Skeletal muscle satellite cell (primary cell): ENCODE data around the gene SUN1.

Source experiments
- H3K27me3 ChIP-seq: 2 replicates; pipeline ENCODE4 v1.7.0; 2013; ENCODE audit warnings: low read length; ENCODE audit not compliant: control insufficient read depth, insufficient read depth
- H3K36me3 ChIP-seq: 2 replicates; pipeline ENCODE4 v1.7.0; 2013; ENCODE audit warnings: mild to moderate bottlenecking, control low read depth, low read length; ENCODE audit not compliant: insufficient read depth
- H3K4me1 ChIP-seq: 2 replicates; pipeline ENCODE4 v1.7.0; 2013; ENCODE audit warnings: low read length; ENCODE audit not compliant: control insufficient read depth, insufficient read depth
- H3K4me2 ChIP-seq: 2 replicates; pipeline ENCODE4 v1.7.0; 2013; ENCODE audit warnings: mild to moderate bottlenecking, low read length
- H3K4me3 ChIP-seq: 2 replicates; pipeline ENCODE4 v1.7.0; 2013; ENCODE audit warnings: low read length
- H3K9ac ChIP-seq: 2 replicates; pipeline ENCODE4 v1.7.0; 2013; ENCODE audit warnings: mild to moderate bottlenecking, low read depth, low read length, moderate library complexity
- H3K9me3 ChIP-seq: replicated peaks from 2 replicates; pipeline ENCODE4 v1.7.0; 2013; ENCODE audit warnings: mild to moderate bottlenecking, control low read depth, low read length

Gene SUN1

DNA sequence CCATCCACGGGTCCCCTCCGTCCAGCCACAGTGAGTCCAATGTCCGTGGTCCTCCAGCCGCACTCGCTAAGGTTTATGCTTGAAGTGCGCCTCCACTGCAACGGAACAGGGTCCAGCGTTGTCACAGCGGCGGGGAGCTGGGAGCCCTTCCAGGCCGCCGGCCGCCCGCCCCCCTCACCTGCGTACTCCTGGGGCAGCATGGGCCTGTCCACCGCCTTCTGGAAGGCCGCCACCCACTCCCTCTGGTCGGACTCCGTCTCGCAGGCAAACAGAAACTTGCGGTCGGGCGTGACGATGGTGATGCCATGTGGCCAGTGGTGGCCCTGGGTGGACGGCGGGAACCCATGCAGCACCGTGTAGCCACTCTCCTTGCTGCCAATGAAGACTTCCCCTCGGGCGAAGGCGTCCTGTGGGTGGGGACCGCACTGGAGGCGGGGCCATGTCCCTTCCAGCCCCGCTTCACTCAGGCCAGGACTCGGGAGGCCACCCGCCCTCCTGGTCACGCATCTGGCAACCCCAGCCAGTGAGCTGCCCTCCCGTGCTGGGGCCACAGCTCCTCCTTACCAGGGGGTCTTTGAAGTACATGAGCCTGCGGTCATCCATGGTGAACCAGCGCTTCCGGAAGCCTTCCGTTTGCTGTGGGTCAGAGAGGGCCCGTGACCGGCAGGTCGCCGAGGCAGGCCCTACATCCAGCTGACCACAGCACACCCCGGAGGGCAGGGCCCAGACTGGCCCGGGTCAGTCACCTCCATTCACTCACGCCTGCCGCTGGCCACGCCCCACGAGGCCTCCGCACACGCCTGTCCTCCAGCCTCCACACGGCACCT lies 66.8 kb downstream of the SUN1 start:
- no peak overlapping the region for H3K9ac ChIP-seq
- H3K36me3 ChIP-seq = peaks cover 29% of the 10 kb centered on the region
- no peak overlapping the region for H3K4me3 ChIP-seq
- H3K4me2 ChIP-seq = no peak overlapping the region
- H3K27me3 ChIP-seq = peaks cover 6% of the 10 kb centered on the region
- no peaks in the 10 kb centered on the region for H3K9me3 ChIP-seq
- peaks cover 10% of the 10 kb centered on the region for H3K4me1 ChIP-seq

DNA sequence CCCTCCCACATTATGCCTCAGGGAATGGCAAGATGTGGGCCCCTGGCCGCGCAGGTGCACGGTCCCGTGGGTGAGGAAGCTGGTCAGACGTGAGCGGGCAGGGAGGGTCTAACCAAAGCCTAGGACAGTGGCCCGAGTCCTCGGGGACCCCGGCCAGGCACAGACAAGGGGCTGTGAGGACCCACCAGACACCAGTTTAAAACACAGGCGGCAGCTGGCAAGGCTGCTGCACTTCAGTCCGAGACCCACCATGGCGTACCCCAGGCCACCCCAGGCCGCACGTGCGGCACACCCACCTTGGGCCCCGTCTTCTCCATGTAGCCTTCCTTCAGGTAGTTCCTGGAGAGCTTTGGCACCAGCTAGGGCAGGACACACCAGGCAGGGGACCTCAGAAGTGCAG lies 67.5 kb downstream of the SUN1 start:
- H3K4me3 ChIP-seq = no peak overlapping the region
- no peaks in the 10 kb centered on the region for H3K9me3 ChIP-seq
- no peak overlapping the region for H3K9ac ChIP-seq
- peaks cover 13% of the 10 kb centered on the region for H3K27me3 ChIP-seq
- H3K4me1 ChIP-seq = peaks cover 17% of the 10 kb centered on the region
- H3K36me3 ChIP-seq = peaks cover 21% of the 10 kb centered on the region
- H3K4me2 ChIP-seq = no peak overlapping the region

DNA sequence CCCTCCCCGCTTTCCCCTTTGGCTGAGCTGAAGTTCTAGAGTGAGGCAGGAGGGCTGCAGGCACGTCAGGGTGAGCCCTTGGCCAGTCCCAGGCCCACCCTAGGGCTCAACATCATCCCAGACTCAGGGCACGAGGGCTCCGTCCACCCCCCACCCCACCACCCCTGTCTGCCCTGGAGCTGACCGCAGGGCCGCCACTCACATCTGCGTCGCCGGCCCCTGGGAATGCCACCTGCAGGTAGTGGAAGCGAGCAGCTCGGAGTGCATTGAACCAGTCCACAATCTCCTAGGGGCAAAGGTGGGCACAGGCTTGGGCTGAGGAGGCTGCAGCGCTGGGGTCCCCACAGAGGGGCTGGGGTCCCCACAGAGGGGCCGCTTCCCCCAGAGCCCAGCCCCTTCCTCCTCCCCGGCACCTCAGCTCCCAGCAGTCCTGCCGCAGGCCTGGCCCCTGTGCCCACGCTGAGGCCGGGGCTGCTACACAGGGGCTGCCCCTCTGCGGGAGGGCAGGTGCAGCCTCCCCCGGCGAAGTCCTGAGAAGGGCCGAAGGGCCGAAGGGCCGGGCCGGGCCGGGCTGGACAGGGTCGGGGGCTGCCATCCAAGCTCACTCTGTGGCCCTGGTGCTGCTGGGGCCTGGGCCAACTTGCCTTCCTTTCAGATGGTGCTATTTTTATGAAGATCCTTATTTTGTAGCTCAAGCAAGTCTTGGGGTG lies 68.2 kb downstream of the SUN1 start:
- Histone ChIP-seq H3K36me3 (peaks cover 16% of the 10 kb centered on the region), H3K27me3 (peaks cover 19% of the 10 kb centered on the region), H3K4me1 (peaks cover 21% of the 10 kb centered on the region), H3K9ac (no peak overlapping the region), H3K4me2 (no peak overlapping the region), H3K4me3 (no peak overlapping the region), H3K9me3 (no peaks in the 10 kb centered on the region)

DNA sequence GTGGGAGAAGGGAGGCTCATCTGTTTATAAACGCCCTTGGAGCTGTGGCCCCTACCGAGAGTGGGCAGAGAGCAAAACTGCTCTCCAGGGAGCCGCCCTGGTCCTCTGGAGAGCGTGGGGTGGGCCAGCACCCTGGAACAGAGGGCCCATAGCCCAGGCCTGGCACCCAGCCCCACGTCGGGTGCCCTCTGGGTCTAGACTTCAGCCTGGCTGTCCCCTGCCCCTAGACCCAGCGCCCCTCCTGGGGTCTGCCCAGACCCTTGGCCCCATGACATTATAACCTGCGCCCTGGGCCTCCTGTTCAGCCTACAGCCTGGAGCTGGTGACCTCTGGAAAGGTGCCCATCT lies 68.7 kb downstream of the SUN1 start:
- no peak overlapping the region for H3K4me3 ChIP-seq
- H3K9ac ChIP-seq = no peak overlapping the region
- peaks cover 19% of the 10 kb centered on the region for H3K27me3 ChIP-seq
- peaks cover 21% of the 10 kb centered on the region for H3K4me1 ChIP-seq
- no peaks in the 10 kb centered on the region for H3K9me3 ChIP-seq
- H3K36me3 ChIP-seq = peaks cover 10% of the 10 kb centered on the region
- no peak overlapping the region for H3K4me2 ChIP-seq

DNA sequence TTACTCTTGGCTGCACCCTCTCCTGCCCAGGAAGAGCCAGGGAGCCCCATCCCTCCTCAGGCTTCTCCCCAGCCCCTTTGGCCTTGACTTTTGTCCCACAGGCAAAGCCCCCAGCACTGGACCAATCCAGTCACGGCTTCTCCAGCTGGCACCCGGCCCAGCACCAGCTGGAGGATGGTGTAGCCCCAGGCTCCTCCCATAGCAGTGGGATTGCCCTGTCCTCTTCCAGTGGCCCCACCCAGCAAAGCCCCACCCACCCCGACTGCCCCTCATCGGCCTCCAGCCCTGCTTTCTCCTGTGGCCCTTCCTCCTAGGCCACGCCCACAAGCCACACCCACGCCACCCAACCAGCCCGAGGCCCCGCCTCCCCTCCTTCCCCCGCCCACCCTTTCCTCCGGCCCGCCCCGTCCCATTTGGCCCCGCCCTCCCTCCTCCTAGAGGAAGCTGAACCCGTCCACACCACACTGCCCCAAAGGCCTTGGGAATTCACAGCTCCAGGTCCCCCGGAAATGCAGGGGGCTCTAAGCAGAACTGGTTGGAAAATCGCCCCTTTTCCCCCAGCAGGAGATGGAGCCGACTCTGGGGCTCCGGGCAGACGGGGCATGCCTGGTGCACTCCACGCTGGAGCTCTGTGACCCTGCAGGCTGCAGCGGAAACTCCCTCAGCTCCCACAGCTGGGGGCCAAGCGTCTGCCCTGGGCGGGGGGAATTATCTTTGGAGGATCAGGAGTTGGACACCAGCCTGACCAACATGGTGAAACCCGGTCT lies 69.3 kb downstream of the SUN1 start:
- Histone ChIP-seq H3K36me3 (peaks cover 6% of the 10 kb centered on the region), H3K4me1 (peaks cover 21% of the 10 kb centered on the region), H3K27me3 (peaks cover 19% of the 10 kb centered on the region), H3K9ac (no peak overlapping the region), H3K9me3 (no peaks in the 10 kb centered on the region), H3K4me3 (peak overlapping the region; percentile 44), H3K4me2 (peak overlapping the region; percentile 65)

DNA sequence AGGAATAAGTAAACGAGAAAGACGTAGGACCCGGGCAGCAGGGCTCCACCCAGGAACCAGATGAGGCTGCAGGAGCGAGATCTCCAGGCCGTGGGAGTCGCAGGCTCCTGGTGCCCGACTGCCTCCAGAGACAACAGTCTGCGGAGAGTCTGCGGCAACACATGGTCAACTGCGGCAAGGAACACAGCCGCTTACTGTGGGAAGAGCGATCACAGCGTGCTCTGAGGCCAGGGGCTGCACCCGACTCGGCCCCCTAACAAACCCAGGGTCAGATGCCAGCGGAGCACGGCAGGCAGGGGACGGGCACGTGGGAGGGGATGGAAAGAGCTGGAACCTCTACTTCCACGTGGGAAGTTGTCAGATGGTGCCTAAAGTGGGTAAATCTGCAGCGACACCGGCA lies 70.7 kb downstream of the SUN1 start:
- Histone ChIP-seq H3K36me3 (no peaks in the 10 kb centered on the region), H3K4me2 (no peak overlapping the region), H3K27me3 (peaks cover 24% of the 10 kb centered on the region), H3K9me3 (no peaks in the 10 kb centered on the region), H3K9ac (no peak overlapping the region), H3K4me1 (peaks cover 26% of the 10 kb centered on the region), H3K4me3 (no peak overlapping the region)

DNA sequence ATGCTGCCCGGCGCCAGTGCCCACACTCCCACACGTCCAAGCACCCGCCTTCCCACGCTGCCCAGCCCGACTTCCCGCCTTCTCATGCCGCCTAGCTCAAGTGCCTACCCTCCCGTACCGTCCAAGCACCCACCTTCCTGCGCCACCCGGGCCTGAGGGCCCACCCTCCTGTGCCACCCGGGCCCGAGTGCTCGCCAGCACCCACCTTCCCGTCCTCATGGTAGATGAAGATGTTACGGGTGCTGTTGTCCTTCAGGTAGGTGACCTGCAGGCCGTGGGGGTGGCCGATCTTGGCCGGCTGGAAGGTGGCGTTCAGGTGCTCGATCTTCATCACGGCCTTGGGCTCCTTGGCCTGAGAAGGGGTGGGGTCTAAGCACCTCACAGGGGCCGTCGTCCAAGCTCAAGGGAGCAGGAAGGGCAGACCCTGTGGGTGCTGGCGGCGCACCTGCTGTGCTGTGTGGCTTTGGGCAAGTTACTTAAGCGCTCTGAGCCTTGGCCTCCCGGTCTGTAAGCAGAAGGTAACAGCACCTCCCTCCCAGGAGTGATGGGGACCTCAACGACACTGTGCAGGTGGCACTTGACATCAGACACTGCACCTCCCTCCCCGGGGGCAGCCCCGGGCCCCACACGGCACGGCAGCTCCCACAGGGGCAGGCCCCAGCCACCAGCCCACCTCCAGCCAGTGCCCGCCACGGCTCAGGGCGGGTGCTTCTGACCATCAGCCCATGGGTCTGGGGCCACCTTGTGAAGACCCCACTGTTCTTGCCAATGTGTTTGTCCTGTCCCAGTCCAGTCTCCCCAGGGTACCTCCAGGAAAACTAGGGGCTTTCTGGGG lies 71.9 kb downstream of the SUN1 start:
- peaks cover 24% of the 10 kb centered on the region for H3K27me3 ChIP-seq
- H3K9me3 ChIP-seq = no peaks in the 10 kb centered on the region
- H3K4me1 ChIP-seq = peaks cover 26% of the 10 kb centered on the region
- peak overlapping the region; percentile 74 for H3K9ac ChIP-seq
- peak overlapping the region; percentile 76 for H3K4me2 ChIP-seq
- H3K36me3 ChIP-seq = no peaks in the 10 kb centered on the region
- peak overlapping the region; percentile 66 for H3K4me3 ChIP-seq

DNA sequence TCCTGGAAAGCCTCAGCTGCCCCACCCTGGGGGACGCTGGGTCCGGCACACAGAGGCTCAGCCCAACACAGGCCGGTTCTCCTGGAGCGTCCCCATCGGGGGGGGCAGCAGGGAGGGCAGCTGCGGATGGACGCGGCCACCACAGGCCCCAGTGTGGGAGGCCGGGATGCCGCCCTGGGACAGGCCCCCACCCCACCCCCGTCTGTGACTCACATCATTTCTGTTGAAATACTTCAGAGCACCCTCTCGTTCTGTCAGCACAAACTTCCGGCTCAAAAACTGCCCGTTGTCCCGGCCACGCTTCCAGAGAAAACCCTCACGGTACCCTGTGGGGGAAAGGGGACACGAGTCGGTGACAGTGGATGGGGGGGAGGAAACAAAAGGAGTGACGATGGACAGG lies 72.6 kb downstream of the SUN1 start:
- Histone ChIP-seq H3K27me3 (peaks cover 24% of the 10 kb centered on the region), H3K9me3 (no peaks in the 10 kb centered on the region), H3K9ac (peak overlapping the region; percentile 74), H3K4me3 (peak overlapping the region; percentile 66), H3K4me2 (peak overlapping the region; percentile 76), H3K4me1 (peaks cover 30% of the 10 kb centered on the region), H3K36me3 (no peaks in the 10 kb centered on the region)

DNA sequence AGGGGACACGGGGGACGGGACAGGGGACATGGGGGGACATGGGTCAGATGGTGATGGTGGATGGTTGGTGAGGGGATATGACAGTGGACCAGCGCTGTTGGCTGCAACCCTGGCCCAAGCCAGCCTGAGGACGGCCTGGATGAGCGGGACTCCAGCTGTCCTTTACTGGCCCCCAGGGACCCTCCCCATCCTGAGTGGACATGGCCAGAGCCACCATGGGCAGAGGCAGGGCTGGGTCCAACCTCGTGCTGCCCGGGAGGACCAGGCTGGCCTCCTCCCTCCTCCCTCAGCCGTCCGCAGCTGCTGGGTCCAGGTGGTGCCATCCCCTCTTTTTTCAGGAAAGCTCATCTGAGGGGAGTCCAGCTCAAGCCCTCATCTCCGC lies 74.5 kb downstream of the SUN1 start:
- Histone ChIP-seq H3K4me2 (no peak overlapping the region), H3K36me3 (no peaks in the 10 kb centered on the region), H3K9ac (no peak overlapping the region), H3K4me1 (peaks cover 26% of the 10 kb centered on the region), H3K4me3 (no peak overlapping the region), H3K27me3 (peaks cover 24% of the 10 kb centered on the region), H3K9me3 (no peaks in the 10 kb centered on the region)

DNA sequence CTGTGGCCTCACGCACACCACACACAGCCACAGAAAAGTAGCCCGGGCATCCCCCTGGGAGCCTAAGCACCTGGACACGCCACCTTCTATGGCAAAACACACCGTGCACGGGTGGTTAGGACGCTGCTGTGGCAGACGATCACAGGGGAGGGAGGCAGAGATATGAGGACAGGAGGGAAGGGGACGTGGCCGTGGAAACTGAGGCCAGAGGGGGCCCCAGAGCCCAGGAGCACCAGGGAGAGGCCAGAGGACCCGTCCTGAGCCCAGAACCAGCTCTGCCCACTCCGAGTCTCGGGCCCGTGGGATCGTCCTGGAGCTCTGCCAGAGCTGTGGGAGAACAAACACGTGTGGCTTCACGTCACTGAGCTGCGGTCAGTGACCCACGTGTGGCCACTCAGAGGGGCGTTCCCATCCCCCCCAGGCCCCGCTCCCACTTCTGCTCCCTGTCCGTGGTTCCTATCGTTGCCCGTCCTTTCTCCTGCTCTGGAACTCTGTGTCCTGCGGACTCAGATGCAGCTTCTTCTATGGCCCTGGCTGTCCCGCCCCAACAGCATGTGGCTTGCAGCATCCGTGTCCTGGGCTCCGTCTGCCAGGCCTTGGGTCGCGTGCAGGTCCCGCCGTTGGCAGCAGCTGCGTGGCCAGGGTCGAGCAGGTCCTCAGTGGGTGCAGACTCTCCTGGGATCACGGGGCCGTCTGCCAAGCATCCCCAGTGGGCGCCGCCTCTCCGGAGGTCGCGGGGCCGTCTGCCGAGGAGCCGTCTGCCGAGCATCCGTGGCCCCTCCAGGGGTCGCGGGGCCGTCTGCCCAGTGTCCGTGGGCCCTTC lies 75.1 kb downstream of the SUN1 start:
- Histone ChIP-seq H3K27me3 (peaks cover 24% of the 10 kb centered on the region), H3K36me3 (no peaks in the 10 kb centered on the region), H3K4me3 (no peak overlapping the region), H3K9me3 (no peaks in the 10 kb centered on the region), H3K4me1 (peaks cover 26% of the 10 kb centered on the region), H3K9ac (no peak overlapping the region), H3K4me2 (no peak overlapping the region)
